T-helper 1 cell treated with Interleukin-12 subunit alpha and Interleukin-12 subunit beta and Interleukin-4 antibody, amounts not matched to agents 30 μg/mL and 1 μg/mL, for 36 hours (primary cell): ENCODE results near the gene MT1G.

Experiments
- H3K27ac Mint-ChIP-seq: one replicate; pipeline ENCODE4 v1.8.0; 2021; ENCODE audit warnings: mild to moderate bottlenecking, mixed read lengths
- H3K27me3 Mint-ChIP-seq: one replicate; pipeline ENCODE4 v1.8.0; 2021; ENCODE audit warnings: low read depth, mixed read lengths
- H3K36me3 Mint-ChIP-seq: one replicate; pipeline ENCODE4 v1.8.0; 2021; ENCODE audit warnings: low read depth, mixed read lengths
- H3K4me1 Mint-ChIP-seq: one replicate; pipeline ENCODE4 v1.8.0; 2021; ENCODE audit warnings: low read depth, mixed read lengths
- H3K4me3 Mint-ChIP-seq: one replicate; pipeline ENCODE4 v1.8.0; 2021; ENCODE audit warnings: mild to moderate bottlenecking, moderate library complexity, mixed read lengths
- H3K9me3 Mint-ChIP-seq: one replicate; pipeline ENCODE4 v1.8.0; 2021; ENCODE audit warnings: mixed read lengths

Gene MT1G

DNA sequence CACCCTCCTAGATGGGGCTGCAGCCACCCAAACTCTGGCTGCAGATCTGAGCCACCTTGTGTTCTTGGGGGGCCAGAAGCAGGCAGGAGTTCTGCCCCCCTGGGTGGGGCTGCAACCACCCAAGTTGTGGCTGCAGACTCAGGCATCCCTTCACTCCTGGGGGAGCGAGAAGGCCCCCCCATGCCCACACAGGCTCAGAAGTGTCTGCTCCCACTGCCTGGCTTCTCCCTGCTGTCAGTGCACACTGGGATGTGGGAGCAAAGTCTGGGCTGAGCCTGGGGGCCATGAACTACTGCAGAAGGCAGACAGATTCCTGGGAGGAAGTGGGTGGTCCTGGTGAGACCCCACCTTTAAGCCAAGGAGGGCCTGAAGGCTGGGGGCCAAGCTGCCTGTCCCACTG, 27.4 kb upstream of the MT1G start:
- H3K4me3 Mint-ChIP-seq = no peak overlapping the region
- no peaks in the 10 kb centered on the region for H3K27me3 Mint-ChIP-seq
- no peak overlapping the region for H3K27ac Mint-ChIP-seq
- H3K4me1 Mint-ChIP-seq = no peaks in the 10 kb centered on the region
- no peaks in the 10 kb centered on the region for H3K36me3 Mint-ChIP-seq
- H3K9me3 Mint-ChIP-seq = no peaks in the 10 kb centered on the region

DNA sequence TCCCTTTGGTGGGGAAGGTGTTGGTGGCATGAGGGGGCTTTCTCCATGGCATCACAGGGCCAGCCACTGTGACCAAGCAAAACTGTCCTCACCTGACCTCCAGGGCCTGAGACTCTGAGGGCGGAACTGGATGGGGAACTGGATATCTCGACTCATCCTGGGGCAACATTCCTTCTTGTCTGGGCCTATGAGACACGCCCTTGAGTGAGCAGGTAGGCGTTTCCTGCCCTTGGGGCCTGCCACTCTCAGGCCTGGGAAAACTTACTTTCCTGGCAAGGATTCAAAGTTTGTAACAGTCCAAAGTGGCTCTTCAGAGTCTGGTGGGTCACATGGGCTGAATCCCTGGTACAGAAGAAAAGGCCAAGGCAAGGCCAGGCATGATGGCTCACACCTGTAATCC, 24.0 kb upstream of the MT1G start:
- H3K27ac Mint-ChIP-seq = no peak overlapping the region
- peaks cover 3% of the 10 kb centered on the region for H3K9me3 Mint-ChIP-seq
- peaks cover 4% of the 10 kb centered on the region for H3K36me3 Mint-ChIP-seq
- H3K4me3 Mint-ChIP-seq = no peak overlapping the region
- H3K27me3 Mint-ChIP-seq = peaks cover 8% of the 10 kb centered on the region
- no peaks in the 10 kb centered on the region for H3K4me1 Mint-ChIP-seq

DNA sequence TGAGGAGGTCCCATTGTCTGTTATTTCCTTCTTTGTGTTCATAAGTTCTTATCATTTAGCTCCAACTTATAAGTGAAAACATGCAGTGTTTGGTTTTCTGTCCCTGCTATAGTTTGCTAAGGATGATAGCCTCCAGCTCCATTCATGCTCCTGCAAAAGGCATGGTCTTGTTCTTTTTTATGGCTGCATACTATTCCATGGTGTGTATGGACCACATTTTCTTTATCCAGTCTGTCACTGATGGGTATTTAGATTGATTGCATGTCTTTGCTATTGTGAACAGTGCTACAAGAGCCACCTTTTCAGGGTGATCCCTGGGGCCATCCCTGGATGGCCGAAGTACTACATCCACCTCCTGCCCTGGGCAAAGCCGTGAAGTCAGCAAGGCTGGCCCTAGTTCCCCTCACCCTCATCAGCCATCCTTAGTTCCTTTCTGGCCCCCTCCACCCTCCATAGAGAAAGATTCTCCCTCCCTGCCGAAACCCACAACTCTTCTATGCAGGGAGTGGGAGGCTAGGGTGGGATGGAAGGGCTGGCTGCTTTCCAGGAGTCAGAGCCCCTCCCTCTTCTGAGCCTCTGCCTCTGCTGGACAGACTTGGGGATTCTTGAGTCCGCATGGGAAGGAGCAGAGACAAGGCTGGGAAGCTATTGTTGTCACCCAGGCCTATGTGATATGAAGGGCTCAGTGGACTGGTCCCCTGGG, 22.7 kb upstream of the MT1G start:
- no peak overlapping the region for H3K27ac Mint-ChIP-seq

DNA sequence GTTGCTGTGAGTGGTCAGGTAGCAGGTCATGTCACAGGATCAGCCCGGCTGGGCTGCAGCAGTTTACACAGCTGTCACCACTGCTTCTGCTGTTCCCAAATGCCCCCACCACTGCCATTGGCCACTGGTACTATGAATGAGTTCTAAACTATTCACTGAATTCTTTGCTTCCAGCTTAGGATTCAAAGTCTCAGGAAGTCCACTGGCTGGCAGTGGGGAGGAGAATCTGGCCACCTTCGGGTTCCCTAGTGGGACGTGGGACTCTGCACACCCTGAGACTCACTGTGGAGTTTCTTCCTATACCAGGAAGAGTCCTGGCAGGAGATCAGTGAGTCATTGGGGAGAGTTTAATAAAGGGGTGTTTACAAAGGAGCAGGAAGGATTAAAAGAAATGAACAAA, 21.3 kb upstream of the MT1G start:
- H3K27me3 Mint-ChIP-seq = peaks cover 8% of the 10 kb centered on the region
- peaks cover 3% of the 10 kb centered on the region for H3K9me3 Mint-ChIP-seq
- H3K36me3 Mint-ChIP-seq = peaks cover 12% of the 10 kb centered on the region
- H3K4me1 Mint-ChIP-seq = peaks cover 4% of the 10 kb centered on the region
- no peak overlapping the region for H3K27ac Mint-ChIP-seq
- H3K4me3 Mint-ChIP-seq = no peak overlapping the region

More for the DNA sequence above, 22.7 kb upstream of the MT1G start:
- Mint-ChIP-seq H3K9me3 (peaks cover 3% of the 10 kb centered on the region), H3K27me3 (peaks cover 8% of the 10 kb centered on the region), H3K36me3 (peaks cover 8% of the 10 kb centered on the region), H3K4me1 (no peaks in the 10 kb centered on the region), H3K4me3 (no peak overlapping the region)

DNA sequence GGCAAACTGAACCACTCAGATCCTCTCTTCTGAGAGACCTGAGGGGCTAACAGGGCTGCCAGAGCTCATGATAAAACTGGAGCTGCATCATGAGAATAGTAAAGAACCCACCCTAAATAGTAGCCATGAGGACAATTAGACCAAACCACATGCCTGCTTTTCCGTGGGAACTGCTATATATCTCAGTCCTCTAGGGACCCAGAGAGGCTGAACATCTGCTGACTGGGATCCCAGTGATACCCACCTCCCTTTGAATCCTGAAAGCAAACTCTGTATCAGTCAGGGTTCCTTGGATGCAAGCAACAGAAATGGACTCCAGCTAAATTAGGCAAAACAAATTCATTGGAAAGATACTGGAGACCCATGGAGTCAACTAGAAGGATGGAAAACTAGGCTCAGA, 20.9 kb upstream of the MT1G start:
- Mint-ChIP-seq H3K36me3 (peaks cover 15% of the 10 kb centered on the region), H3K27me3 (peaks cover 8% of the 10 kb centered on the region), H3K4me1 (peaks cover 7% of the 10 kb centered on the region), H3K9me3 (peaks cover 3% of the 10 kb centered on the region), H3K27ac (no peak overlapping the region), H3K4me3 (no peak overlapping the region)

DNA sequence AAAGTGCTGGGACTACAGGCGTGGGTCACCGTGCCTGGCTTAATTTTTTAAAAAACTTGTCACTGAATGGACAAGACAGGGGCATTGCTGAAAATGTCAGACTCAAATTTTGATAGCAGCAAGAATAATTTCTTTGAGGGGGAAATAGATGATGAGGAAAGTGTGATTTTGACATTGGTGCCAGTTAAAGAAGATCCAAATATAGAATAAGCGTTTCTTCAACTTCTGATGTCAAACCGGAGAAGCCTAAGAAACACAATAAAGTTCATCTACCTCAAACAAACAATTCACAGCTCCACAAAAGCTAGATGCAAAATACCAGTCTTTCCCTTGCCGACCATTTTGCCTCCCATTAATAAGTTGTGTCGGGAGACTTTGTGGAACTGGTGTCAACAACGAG, 18.9 kb upstream of the MT1G start:
- H3K36me3 Mint-ChIP-seq = peaks cover 19% of the 10 kb centered on the region
- no peak overlapping the region for H3K27ac Mint-ChIP-seq
- H3K9me3 Mint-ChIP-seq = peaks cover 3% of the 10 kb centered on the region
- peaks cover 16% of the 10 kb centered on the region for H3K4me1 Mint-ChIP-seq
- no peak overlapping the region for H3K4me3 Mint-ChIP-seq
- H3K27me3 Mint-ChIP-seq = peaks cover 8% of the 10 kb centered on the region

DNA sequence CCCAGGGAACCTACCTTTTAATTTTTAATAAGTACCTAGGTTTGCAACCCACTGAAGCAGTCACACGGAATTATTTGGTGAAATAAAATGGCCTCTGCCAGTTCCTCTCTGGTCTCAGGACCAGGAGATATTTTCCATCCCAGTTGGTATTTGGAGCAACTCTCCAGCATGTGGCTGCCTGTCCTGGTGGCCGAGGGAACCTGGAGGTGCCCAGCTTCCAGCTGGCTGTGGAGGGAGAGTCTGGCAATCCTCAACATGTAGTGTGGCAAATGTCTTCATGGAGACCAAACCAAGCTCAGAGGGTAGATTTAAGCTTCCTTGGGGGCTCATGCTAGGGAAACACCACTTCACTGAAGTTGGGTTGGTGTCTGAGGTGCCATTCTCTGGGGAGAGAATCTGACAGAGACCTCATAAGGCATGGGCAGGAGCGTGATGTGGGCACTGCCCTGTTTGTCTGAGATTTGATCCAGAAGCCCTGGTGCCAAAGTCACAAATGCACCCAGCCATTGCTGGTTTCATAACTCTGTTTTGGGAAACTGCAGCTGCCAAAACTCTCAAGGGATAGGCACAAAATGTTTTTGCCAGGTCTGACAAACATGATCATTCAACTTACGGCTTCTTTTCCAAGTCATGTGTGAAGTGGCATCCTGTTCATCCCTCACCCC, 17.2 kb upstream of the MT1G start:
- Mint-ChIP-seq H3K27me3 (peaks cover 8% of the 10 kb centered on the region), H3K9me3 (peaks cover 3% of the 10 kb centered on the region), H3K4me1 (peaks cover 25% of the 10 kb centered on the region), H3K36me3 (peaks cover 19% of the 10 kb centered on the region), H3K4me3 (no peak overlapping the region), H3K27ac (no peak overlapping the region)

DNA sequence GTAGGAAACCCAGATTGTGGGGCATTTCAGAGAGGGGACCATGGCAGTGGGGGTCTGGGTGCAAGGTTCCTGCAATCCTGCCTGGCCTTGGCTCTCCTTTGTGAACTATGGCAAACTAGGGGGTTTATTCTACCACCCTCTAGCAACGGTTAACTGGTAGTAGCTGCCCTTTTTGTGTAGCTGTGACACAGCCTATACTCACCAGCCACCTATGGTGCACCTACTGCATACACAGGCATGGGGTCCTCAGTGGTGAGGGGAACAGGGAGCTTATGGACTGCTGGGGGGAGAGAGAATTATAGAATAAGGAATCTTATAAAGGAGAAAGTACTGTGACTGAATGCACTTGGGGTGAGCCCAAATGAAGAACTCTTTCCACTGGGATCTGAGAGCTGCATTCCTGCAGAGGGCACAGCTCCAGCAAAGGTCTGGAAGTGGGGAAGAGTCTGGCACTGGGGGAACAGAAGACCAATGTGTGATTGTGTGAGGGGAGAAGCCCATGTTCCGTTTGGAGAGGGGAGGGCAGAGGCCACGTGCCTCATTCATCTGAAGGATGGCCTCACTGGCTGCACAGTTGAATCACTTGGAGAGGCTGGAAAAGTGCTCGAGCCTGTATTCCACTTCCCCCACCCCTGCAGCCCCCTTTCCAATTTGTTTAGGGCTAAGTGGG, 16.5 kb upstream of the MT1G start:
- H3K36me3 Mint-ChIP-seq = peaks cover 19% of the 10 kb centered on the region
- H3K27ac Mint-ChIP-seq = no peak overlapping the region
- H3K27me3 Mint-ChIP-seq = peaks cover 8% of the 10 kb centered on the region
- peaks cover 3% of the 10 kb centered on the region for H3K9me3 Mint-ChIP-seq
- H3K4me3 Mint-ChIP-seq = peak overlapping the region; percentile 54
- peaks cover 25% of the 10 kb centered on the region for H3K4me1 Mint-ChIP-seq

DNA sequence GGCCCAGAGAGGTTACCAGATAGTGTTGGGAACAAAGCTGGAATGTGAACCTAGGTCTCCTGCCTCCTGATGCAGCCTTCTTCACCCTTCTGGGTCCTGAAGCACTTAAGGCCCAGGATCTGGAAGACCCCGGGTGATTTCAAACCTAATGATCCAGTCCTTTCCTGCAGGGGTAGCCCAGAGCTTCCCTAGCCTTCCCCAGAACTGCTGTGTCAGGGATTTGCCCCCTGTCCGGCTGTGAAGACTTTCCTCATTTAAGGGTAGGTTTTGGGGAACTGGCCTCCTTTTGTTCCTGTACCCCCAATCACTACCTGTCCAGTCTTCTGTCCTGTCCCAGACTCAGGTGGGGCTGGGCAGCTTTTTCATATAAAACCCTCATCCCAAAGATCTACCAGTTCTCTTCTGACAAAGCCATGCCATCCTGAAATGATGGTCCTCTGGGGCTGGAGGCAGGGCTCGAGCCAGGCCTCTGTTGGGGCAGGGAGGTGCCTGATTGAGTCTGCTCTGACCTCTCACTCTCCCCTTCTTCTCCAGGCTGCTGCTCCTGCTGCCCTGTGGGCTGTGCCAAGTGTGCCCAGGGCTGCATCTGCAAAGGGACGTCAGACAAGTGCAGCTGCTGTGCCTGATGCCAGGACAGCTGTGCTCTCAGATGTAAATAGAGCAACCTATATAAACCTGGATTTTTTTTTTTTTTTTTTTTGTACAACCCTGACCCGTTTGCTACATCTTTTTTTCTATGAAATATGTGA, 15.7 kb upstream of the MT1G start:
- peaks cover 25% of the 10 kb centered on the region for H3K4me1 Mint-ChIP-seq
- peak overlapping the region; percentile 54 for H3K4me3 Mint-ChIP-seq
- peaks cover 19% of the 10 kb centered on the region for H3K36me3 Mint-ChIP-seq
- no peak overlapping the region for H3K27ac Mint-ChIP-seq
- peaks cover 3% of the 10 kb centered on the region for H3K9me3 Mint-ChIP-seq
- H3K27me3 Mint-ChIP-seq = peaks cover 7% of the 10 kb centered on the region

DNA sequence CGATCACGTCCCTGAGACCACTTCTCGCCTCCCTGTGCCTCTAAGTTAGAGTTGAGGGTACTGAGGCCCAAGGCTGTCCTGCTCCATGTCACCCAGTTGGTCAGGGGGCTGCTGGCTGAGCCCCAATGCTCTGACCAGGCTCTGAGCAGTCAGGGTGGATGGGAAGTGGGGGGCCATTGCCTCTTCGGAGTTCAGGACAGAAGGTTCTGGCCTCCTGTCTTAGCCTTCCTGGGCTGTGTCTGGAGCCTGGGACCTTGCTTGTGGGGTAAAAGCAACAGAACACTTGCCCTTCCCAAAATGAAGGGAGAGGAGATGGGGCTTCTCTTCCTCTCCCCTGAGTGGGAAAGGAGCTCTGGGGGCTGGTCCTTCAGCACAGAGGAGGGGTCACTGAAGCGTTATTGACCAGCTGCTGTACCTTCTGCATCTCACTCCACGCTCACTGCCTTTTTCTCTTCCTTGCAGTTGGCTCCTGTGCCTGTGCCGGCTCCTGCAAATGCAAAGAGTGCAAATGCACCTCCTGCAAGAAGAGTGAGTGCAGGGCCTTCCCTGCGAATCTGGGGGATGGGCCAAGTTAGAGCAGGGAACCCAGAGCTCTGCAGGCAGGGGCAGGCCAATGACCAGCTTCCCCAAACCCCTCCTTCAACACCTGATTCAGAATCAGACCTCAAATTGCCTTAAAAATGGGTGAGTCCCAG, 15.0 kb upstream of the MT1G start:
- H3K36me3 Mint-ChIP-seq = peaks cover 18% of the 10 kb centered on the region
- H3K9me3 Mint-ChIP-seq = peaks cover 2% of the 10 kb centered on the region
- H3K27ac Mint-ChIP-seq = peak overlapping the region; percentile 88
- peaks cover 3% of the 10 kb centered on the region for H3K27me3 Mint-ChIP-seq
- H3K4me3 Mint-ChIP-seq = peak overlapping the region; percentile 97
- peaks cover 25% of the 10 kb centered on the region for H3K4me1 Mint-ChIP-seq

DNA sequence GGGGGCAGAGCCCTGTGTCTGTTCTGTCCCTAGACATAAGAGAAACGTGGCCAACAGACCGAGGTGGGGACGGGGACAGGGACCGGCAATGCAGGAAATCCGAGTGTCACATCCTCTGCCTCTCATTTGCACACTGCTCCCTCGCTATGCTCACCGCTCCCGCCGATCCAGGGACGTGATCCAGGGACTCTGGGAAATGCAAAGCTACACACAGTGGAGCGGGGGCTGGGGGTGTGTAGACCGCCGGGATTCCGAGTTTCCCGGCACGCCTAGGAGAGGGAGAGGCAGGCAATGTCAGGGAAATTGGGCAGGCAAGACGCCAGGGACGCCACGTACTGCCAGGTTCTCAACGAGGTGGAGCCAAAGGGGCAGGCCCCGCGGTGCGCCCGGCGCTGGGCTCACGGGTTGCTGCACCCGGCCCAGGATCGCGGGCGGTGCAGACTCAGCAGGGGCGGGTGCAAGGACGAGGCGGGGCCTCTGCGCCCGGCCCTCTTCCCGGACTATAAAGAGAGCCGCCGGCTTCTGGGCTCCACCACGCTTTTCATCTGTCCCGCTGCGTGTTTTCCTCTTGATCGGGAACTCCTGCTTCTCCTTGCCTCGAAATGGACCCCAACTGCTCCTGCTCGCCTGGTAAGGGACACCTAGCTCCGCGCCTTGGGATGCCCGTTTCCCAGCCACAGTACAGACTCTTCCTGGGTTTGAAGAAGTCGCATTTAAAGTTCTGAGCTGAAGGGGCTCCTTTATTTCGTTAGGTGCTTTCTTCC, 14.3 kb upstream of the MT1G start, which contains the start of gene MT1X:
Gene MT1X, plus strand, starts transcription at position 532 of the 764 bp plus-strand sequence. Its CDS starts 71 bp downstream, at position 603.
- Mint-ChIP-seq H3K4me3 (peak within 1 kb of the TSS; percentile 97), H3K4me1 (peaks cover 25% of the 10 kb centered on the region), H3K27me3 (no peaks in the 10 kb centered on the region), H3K9me3 (no peaks in the 10 kb centered on the region), H3K27ac (peak within 1 kb of the TSS; percentile 92), H3K36me3 (peaks cover 15% of the 10 kb centered on the region)

DNA sequence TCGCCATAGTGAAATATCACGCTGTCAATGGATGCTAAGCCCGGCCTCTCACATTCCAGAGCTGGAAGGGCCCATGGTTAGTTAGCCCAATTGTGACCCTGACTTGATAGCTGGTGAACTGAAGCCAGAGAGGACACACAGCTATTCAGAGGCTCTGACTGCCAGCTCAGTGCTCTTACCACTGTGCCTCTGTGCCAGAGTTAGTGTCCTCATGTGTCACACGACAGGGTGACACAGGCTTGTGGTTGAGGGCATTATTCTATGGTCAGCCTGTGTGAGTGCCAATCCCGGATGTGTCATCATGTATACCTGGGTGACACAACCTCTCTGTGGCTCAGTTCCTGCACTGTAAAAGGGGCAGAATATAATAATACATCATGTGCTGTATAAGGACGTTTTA, 12.0 kb upstream of the MT1G start:
- H3K4me3 Mint-ChIP-seq = no peak overlapping the region
- H3K4me1 Mint-ChIP-seq = peaks cover 37% of the 10 kb centered on the region
- H3K27ac Mint-ChIP-seq = no peak overlapping the region
- no peaks in the 10 kb centered on the region for H3K9me3 Mint-ChIP-seq
- H3K36me3 Mint-ChIP-seq = peaks cover 11% of the 10 kb centered on the region
- H3K27me3 Mint-ChIP-seq = peaks cover 12% of the 10 kb centered on the region

DNA sequence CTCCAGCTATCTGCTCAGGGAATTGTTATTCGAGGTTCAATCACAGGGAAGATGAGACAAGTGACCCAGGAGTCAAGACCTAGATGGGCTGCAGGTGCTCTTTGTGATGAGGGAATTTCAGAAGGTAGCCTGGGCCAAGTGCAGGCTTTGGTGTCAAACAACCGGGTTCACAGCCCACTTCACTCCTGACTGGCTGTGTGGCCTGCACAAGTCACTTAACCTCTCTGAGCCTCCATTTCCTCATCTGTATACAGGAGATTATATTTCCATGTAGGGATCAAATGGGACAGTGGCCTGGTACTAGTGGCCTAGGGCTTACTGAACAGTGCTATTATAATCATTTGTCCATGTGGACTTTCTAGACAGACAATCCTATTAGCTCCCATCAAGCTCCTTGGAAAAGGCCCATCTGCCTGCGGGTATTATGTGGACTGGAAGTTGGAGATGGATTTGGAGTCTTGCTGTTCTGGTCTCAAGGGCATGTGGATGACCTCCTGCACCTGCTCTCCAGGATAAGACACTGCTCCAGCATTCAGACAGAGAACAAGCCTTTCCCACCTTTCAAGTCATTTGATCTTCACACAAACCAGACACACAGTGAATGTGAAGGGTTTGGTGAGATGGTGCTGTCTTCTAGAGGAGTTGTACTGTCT, 11.3 kb upstream of the MT1G start:
- H3K4me1 Mint-ChIP-seq = peaks cover 35% of the 10 kb centered on the region
- peaks cover 16% of the 10 kb centered on the region for H3K27me3 Mint-ChIP-seq
- peaks cover 7% of the 10 kb centered on the region for H3K36me3 Mint-ChIP-seq
- H3K9me3 Mint-ChIP-seq = no peaks in the 10 kb centered on the region
- H3K4me3 Mint-ChIP-seq = no peak overlapping the region
- H3K27ac Mint-ChIP-seq = no peak overlapping the region
